HUES6 (cell line): ENCODE results near the gene PATJ.

Experiments
- H3K27ac ChIP-seq: 2 replicates; pipeline ENCODE4 v1.7.0; 2013; ENCODE audit warnings: low read depth, mild to moderate bottlenecking, low read length, inconsistent platforms
- H3K27me3 ChIP-seq: 2 replicates; pipeline ENCODE4 v1.6.1; 2013; ENCODE audit warnings: low read length; ENCODE audit not compliant: control insufficient read depth, insufficient read depth
- H3K36me3 ChIP-seq: 2 replicates; pipeline ENCODE4 v1.6.1; 2013; ENCODE audit warnings: low read length; ENCODE audit not compliant: control insufficient read depth, insufficient read depth
- H3K4me1 ChIP-seq: 2 replicates; pipeline ENCODE4 v1.6.1; 2013; ENCODE audit warnings: low read length; ENCODE audit not compliant: control insufficient read depth, insufficient read depth
- H3K4me3 ChIP-seq: 2 replicates; pipeline ENCODE4 v1.5.1; 2013; ENCODE audit warnings: low read depth, low read length
- H3K9ac ChIP-seq: one replicate; pipeline ENCODE4 v1.6.1; 2013; ENCODE audit warnings: mild to moderate bottlenecking, low read length
- H3K9me3 ChIP-seq: 2 replicates; pipeline ENCODE4 v1.6.1; 2013; ENCODE audit warnings: low read depth, low read length; ENCODE audit not compliant: control insufficient read depth, insufficient read depth

Gene PATJ

DNA sequence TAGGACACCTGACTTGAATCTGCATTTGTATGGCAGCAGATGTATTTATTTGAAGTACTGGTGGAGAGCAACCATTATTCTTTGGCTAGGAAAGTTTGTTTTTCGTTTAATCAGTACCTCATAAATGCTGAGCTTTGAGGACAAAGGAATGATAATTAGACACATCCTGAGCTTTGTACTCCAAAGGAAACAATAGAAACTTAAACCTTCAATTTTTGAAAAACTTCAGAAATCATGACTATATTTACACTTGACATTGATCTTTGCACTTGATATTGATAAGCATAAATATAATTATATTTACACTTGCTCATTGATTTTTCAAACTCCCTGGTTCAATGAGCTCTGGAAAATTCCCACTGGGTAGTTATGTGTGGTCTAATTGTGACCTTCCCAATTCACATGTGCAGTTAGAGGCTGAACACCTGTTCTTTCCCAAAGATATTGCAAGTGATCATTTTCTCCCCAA is 10.7 kb downstream of the PATJ start:
- Histone ChIP-seq H3K9me3 (no peaks in the 10 kb centered on the region), H3K4me3 (no peak overlapping the region), H3K4me1 (peaks cover 12% of the 10 kb centered on the region; the same call in 1 of the 2 replicates), H3K9ac (no peak overlapping the region), H3K36me3 (peaks cover 2% of the 10 kb centered on the region; the same call in 1 of the 2 replicates), H3K27ac (no peak overlapping the region), H3K27me3 (no peaks in the 10 kb centered on the region)

DNA sequence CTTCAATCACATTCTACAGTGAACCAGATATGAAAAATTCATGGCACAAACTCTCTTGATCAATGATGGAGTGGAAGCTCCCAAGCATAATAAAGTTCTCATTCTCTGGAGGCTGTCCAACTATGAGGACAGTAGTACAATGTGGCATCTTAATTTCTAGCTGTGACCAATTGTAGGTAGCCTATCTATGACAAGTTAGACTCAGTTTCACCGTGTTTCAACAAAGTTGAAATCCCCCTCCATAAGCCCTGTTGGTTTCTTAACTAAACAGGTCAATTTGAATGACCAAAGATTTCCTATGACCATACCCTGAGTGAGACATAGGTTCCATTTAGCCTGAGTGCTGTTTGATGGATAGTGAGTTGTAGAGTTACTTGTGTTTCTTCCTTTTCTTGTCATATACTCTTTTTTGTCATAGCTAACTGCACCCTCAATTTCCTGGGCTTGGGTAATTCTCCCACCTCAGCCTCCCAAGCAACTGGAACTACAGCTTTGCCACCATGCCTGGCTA is 11.8 kb downstream of the PATJ start:
- no peak overlapping the region for H3K4me3 ChIP-seq

DNA sequence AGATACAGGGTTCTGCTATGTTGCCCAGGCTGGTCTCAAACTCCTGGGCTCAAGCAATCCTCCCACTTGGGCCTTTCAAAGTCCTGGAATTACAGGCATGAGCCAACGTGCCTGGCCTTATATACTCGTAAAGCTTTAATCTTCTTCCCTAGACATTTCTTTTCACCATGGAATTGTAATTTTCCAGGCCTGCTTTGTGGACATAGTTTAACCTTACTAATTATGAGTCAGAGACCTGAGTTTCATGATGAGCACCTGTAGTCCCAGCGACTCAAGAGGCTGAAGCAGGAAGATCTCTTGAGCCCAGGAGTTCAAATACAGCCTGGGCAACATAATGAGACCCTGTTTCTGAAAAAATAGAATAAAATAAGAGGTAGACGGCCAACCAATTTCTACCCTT is 12.3 kb downstream of the PATJ start:
- Histone ChIP-seq H3K4me3 (no peak overlapping the region), H3K9ac (no peak overlapping the region), H3K4me1 (peaks cover 12% of the 10 kb centered on the region; the same call in 1 of the 2 replicates), H3K27me3 (no peaks in the 10 kb centered on the region), H3K36me3 (peaks cover 4% of the 10 kb centered on the region; the same call in 1 of the 2 replicates), H3K9me3 (no peaks in the 10 kb centered on the region), H3K27ac (no peak overlapping the region)

More for the DNA sequence above, 11.8 kb downstream of the PATJ start:
- peaks cover 4% of the 10 kb centered on the region; the same call in 1 of the 2 replicates for H3K36me3 ChIP-seq
- no peak overlapping the region for H3K27ac ChIP-seq
- H3K4me1 ChIP-seq: peaks cover 12% of the 10 kb centered on the region; the same call in 1 of the 2 replicates
- no peaks in the 10 kb centered on the region for H3K9me3 ChIP-seq
- no peaks in the 10 kb centered on the region for H3K27me3 ChIP-seq
- H3K9ac ChIP-seq: no peak overlapping the region

DNA sequence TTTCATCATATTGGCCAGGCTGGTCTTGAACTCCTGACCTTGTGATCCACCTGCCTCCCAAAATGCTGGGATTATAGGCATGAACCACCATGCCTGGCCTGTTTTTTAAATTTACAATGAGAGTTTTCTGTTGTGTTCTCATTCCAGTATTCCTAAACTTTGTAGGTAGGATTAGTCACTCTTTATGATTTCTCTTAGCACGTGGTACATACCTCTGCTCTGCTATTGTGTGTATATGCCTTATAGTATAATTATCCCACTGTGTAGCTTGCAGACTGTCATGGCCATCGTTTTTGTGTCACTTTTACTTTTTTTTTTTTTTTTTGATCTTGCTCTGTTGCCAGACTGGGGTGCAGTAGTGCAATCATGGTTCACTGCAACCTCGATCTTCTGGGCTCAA is 14.5 kb downstream of the PATJ start:
- peaks cover 4% of the 10 kb centered on the region; the same call in 1 of the 2 replicates for H3K36me3 ChIP-seq
- peaks cover 12% of the 10 kb centered on the region; the same call in 1 of the 2 replicates for H3K4me1 ChIP-seq
- no peak overlapping the region for H3K4me3 ChIP-seq
- no peak overlapping the region for H3K9ac ChIP-seq
- H3K27me3 ChIP-seq: no peaks in the 10 kb centered on the region
- H3K27ac ChIP-seq: no peak overlapping the region
- no peaks in the 10 kb centered on the region for H3K9me3 ChIP-seq

DNA sequence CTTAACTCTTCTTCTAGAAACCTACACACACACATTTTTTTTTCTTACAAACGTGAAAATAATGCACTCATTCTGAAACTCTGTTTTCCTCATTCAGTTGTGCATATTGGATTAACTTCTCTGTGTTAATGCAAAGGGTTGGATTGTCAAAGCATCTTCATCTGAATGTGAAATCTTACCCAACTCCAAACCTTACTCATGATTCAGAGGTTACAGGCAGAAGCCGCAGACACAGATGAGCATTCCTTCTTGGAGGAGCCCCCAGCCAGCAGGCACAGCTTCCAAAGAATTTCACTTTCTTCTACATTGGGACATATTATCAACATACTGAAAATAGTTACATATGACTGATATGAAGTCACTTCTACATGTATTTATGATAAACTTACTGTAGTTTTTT is 15.7 kb downstream of the PATJ start:
- no peak overlapping the region for H3K9ac ChIP-seq
- no peaks in the 10 kb centered on the region for H3K9me3 ChIP-seq
- H3K4me3 ChIP-seq: no peak overlapping the region
- peaks cover 3% of the 10 kb centered on the region; the same call in 1 of the 2 replicates for H3K4me1 ChIP-seq
- no peaks in the 10 kb centered on the region for H3K27me3 ChIP-seq
- no peak overlapping the region for H3K27ac ChIP-seq
- peaks cover 4% of the 10 kb centered on the region; the same call in 1 of the 2 replicates for H3K36me3 ChIP-seq

DNA sequence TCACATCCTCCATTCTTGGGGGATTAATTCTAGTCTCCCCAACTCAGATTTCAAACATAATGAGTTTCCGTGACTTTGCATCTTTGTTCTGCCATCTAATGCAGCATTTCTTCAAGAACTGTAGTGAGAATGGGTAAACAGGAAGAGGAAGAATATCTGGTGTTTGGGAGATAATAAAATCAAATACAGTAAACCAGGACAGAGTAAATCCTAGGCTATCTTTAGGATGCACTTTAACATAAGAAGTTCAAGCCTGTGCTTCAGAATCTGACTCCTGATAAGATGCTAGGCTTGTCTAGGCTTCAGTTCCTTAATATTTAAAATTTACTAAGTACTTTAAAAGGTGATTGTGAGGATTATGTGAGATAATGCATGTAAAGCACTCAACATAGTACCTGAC is 27.9 kb downstream of the PATJ start:
- Histone ChIP-seq H3K27ac (no peak overlapping the region), H3K4me1 (no peaks in the 10 kb centered on the region), H3K27me3 (no peaks in the 10 kb centered on the region), H3K9me3 (no peaks in the 10 kb centered on the region), H3K4me3 (no peak overlapping the region), H3K9ac (no peak overlapping the region), H3K36me3 (peaks cover 63% of the 10 kb centered on the region)

DNA sequence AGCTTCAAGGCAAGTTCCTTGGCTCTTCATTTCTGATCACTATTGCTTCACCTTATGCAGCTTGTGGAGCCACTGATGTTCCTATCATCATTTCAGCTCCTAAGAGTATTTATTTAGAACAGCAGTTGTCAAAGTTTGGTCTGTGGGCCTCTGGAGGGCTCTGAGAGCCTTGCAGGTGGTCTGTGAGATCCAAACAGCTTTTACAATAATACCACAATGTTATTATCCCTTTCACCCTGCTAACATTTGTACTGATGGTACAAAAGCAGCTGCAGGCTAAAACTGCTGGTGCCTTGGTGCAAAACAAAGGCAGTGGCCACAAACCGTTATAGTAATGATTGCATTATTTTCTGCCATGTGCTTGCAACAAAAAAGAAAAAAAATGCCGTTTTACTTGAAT is 33.8 kb downstream of the PATJ start:
- Histone ChIP-seq H3K27me3 (no peaks in the 10 kb centered on the region), H3K9ac (no peak overlapping the region), H3K4me1 (no peaks in the 10 kb centered on the region), H3K9me3 (no peaks in the 10 kb centered on the region), H3K27ac (no peak overlapping the region), H3K36me3 (peaks cover 46% of the 10 kb centered on the region), H3K4me3 (no peak overlapping the region)

DNA sequence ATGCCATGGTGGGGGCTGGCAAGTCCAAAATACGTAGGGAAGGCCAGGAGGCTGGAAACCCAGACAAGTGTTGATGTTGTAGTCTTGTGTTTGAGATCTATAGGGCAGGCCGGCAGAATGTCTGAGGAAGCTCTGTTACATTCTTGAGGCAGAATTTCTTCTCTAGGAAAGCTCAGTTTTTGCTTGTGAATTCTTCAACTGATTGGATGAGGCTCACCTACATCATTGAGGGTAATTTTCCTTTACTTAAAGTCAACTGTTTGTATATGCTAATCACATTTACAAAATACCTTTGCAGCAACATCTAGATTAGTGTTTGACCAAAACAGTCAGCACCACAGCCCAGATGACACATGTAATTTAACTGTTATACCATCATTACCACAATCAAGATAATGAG is 37.0 kb downstream of the PATJ start:
- Histone ChIP-seq H3K9me3 (no peaks in the 10 kb centered on the region), H3K36me3 (peaks cover 41% of the 10 kb centered on the region), H3K27ac (no peak overlapping the region), H3K9ac (no peak overlapping the region), H3K4me3 (no peak overlapping the region), H3K4me1 (no peaks in the 10 kb centered on the region), H3K27me3 (no peaks in the 10 kb centered on the region)

DNA sequence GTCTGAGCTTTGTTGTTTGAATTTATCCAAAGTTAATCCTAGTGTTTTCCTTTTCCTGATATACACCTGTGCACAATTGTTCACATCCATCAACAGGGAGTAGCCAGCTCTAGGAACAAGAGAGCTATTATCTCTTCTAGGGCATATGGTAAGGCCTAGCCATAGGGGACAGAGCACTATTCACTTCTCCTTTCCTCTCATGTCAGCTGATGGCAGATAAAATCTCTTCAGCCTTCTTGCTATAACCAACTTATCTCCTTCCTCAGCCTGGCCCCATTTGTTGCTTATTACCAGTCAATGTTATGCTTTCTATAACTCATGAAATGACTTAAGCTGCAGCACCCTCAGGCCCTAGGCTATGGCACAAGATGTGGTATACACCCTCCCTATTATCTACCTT is 38.9 kb downstream of the PATJ start:
- no peak overlapping the region for H3K27ac ChIP-seq
- peaks cover 34% of the 10 kb centered on the region for H3K36me3 ChIP-seq

DNA sequence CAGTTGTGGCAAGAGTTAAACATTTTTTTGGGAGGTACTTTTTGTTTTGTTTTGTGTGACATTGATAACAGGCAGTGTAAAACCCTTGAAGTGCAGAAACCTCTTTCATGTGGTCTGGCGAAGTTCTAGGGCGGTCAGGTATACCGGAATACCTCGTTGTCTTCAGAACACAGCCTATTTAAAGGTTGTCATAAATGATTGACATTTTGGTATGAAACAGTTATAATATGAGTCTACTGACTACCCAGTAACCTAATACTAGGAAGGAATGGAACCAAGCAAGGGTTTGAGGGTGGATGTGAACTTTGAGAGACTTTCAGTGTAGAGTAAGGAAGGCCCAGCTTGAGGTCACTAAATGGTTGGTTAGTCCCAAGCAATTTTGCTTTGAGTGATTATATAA is 40.5 kb downstream of the PATJ start:
- Histone ChIP-seq H3K4me1 (no peaks in the 10 kb centered on the region), H3K27ac (no peak overlapping the region), H3K4me3 (no peak overlapping the region), H3K9me3 (no peaks in the 10 kb centered on the region), H3K36me3 (peaks cover 39% of the 10 kb centered on the region), H3K9ac (no peak overlapping the region), H3K27me3 (no peaks in the 10 kb centered on the region)

More for the DNA sequence above, 38.9 kb downstream of the PATJ start:
- Histone ChIP-seq H3K27me3 (no peaks in the 10 kb centered on the region), H3K9ac (no peak overlapping the region), H3K9me3 (no peaks in the 10 kb centered on the region), H3K4me3 (no peak overlapping the region), H3K4me1 (no peaks in the 10 kb centered on the region)

DNA sequence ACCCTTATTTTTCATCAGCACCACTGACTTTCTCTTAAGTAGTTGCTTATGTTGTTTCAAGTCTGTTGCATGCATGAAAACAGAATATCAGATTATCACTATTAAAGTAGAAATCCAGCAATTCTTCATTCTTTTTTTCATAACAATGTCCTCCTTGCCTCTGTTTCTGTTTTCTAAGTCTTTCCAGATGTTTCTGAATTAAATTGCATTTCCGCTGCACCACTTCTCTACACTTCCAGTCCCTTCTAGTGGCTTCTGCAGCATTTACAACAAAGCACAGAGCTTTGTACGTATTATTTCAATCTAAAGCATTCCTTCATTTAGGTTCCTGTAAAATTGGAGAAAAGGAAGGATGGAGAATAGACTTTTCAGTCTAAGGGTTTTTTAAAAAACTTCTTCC is 42.4 kb downstream of the PATJ start:
- no peak overlapping the region for H3K9ac ChIP-seq
- peaks cover 45% of the 10 kb centered on the region for H3K36me3 ChIP-seq
- no peaks in the 10 kb centered on the region for H3K9me3 ChIP-seq
- H3K27me3 ChIP-seq: no peaks in the 10 kb centered on the region
- no peak overlapping the region for H3K27ac ChIP-seq
- no peak overlapping the region for H3K4me3 ChIP-seq
- no peaks in the 10 kb centered on the region for H3K4me1 ChIP-seq
